Measurements from ENCODE around the gene KCNK1.

GRCh38 chr1:233584931-233585330 lies 29.0 kb upstream of the KCNK1 start:
- TF ChIP-seq CTCF (conservative IDR thresholded peaks at IDR 0.05 in 1 of 2, IDR thresholded peaks at IDR 0.05 in 1 of 2; ENCODE audit: low read depth in 1 of 2, low read length in 2 of 2), result no peak
- TF ChIP-seq EZH2 (IDR thresholded peaks at IDR 0.05; ENCODE audit: low read length, missing control alignments), result no peak

All from fibroblast of lung (primary cell).